GM21360 (cell line): ENCODE data around the gene LRRC18.

Experiments used
- ATAC-seq: cut with Tn5 transposase; IDR thresholded peaks from one replicate; pipeline ENCODE4 v1.9.1; 2021; ENCODE audit warnings: mild to moderate bottlenecking, moderate library complexity; ENCODE audit not compliant: unreplicated experiment

The LRRC18 gene

DNA sequence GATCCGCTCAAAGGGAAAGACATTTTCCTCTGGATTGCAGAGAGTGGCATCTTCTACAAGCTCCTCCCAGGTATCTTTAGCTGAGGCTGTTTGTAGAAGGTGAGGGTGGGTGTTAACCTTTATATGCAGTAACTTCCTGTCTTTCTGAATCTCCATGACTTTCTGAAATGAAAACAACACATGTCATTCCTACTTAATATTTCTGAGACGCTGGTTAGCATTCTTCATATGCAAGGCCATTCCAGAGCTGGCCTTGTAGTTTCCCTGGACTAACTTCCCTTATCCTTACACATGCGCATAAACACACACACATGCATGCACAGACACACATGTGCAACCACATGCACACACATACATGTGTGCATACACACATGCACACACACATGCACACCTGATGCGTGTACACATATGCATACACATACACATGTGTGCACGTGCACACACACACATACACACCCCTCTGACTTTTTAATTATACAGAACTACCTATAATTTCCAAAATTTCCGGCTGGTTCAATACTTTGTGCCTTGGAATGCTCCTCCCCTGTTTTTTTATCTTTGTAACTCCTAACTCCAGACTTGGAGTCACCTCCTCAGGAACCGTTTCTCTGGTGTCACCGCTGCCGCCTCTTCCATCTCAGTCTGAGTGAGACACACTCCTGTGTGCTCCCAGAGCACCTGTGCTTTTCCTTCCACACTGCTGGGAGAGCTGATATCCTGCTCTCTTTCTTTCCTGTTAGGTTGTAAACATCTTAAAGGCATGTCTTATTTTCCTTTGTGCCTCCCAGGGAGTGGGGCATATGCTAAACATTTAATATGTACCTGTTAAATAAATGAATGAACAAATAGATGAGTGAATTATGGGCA, 55.2 kb downstream of the LRRC18 start:
- no peak for ATAC-seq

DNA sequence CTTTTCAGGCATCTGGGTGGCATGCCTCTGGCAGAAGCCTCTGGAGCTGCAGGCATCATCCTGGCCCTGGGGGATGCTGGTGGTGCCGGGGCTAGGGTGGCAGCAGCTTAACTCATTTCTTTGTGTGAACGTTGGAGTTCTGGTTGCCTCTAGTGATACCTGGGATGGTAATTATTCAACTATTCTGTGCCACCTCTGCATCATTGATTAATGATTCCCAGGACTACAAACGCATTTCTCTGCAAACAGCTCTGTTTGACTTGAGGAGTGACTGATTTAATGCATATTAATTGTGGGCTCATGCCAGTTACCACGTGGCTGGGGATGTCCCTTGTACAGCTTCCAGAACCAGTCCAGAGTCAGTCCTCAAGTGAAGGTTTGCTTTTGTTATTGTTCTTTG, 55.9 kb downstream of the LRRC18 start:
- ATAC-seq, result no peak

DNA sequence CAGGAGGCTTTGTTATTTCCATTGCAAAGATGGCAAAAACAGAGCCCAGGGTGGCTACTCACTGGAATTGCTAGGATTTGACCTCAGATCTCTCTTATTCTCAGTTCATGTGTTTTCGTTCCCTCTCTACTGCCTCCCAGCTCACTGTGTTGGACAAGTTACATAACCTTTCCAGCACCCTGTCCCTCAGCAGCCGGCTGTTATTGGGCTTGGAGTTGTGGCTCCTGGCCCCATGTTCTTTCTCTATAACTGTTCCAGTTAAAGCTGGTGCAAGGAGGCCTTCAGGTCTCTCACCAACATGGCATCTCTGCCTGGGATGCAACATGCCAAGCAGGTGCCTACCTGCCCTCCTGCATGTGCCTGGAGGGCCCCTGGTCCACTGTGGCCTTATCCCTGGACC, 56.8 kb downstream of the LRRC18 start:
- ATAC-seq, result no peak

DNA sequence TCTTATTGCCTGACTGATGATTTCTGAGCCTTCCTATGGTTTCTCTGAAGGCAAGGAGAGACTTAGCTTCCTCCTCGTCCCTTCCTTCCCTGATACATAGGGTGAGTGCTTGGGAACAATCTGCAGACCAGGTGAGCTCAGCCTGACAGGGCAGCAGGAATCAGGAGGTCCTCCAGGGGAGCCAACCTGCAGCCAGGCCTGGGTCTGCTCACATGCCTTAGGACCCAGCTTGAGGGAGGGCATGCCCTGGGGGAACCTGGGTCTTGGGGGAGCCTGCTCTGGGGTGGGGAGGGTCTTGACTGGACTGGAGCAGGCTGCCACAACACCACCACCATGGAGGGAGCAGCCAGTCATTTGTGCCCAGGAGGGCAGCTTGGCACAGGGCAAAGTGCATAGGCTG, 57.7 kb downstream of the LRRC18 start:
- no peak for ATAC-seq

DNA sequence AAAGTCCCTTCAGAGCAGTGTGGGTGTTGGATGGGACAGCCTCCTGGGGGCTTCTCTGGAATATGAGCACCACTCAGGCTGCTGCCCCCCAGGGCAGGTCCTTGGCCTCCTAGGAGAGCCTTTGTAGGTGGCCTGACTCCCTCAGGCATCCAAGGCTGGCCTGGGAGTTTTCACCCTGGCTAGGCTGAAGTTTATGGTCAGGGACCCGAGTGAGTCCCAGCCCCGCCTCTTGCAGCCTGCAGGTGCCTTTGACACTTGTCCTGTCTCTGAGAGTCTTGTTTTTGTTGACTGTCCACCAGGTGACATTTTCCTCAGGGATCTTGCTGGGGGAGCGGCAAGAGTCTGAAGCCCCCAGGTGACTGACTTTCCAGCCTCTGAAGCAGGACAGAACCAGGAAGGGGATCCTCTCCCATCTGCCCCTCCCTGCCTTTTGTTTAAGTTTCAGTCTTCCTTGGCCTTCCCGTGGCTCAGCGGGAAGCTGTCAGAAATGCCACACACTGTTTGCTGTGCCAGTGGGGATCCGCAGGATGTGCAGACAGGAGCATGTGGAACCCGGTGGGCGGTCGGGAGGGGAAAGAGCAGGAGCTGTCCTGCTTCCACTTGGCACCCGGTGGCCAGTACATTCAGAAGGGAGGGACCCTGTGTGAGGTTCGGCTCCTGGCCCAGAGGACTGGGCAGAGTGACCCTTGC, 59.5 kb downstream of the LRRC18 start:
- no peak for ATAC-seq

DNA sequence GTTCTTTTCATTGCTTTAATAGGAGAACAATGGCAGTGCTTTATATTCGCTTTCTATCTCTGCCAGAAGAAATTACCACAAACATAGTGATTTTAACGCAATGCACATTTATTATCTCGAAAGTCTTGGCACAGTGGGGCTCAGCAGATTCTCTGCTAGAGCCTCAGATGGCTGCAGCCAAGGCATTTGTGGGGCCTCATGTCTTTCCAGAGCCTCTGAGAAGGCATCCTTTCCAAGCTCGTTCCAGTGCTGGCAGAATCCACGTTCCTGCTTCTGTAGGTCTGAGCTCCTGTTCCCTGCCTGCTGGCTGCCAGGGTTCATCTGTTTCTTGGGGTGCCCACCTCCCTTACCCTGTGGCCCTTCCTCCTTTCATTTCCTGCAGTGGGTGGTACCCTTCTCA, 60.2 kb downstream of the LRRC18 start:
- no peak for ATAC-seq

DNA sequence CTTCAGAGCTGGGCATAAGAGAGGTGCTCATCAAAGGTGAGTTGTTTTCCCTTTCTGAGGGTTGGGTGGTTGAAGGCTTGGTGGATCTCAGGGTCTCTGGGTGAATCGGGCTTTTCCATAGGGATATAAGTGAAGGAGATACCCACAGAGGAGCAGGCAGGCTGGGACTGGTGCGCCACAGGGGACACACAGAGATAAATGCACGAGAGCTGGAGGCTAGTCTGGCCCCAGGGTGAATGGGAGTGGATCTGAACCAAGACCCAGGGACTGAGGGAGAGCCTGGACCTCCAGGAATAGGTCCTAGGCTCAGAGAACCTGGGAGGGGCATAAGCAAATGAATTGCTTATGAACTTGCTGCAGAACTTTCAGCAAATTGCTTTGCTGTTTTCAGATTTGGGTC, 61.5 kb downstream of the LRRC18 start:
- ATAC-seq, result no peak

DNA sequence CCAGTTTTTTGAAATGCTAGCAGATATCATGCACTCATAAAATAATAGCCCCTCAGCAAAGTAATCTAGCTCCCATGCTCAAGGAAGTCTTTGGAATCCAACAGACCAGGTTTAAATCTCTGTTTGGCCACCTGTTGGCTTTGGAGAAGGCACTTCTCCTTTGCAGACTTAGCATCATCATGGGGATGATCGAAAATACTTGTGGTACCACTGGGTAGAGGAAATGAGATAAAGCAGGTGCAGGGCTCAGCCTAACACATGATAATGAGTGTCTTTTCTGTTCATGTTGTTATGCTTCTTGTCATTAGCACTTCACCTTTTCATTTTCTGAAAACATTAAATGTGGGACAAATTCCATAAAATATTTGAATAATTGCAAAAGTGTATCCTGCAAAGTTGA, 67.4 kb downstream of the LRRC18 start:
- ATAC-seq, result no peak
